ENCODE results near the gene DGKB.

DGKB gene

DNA sequence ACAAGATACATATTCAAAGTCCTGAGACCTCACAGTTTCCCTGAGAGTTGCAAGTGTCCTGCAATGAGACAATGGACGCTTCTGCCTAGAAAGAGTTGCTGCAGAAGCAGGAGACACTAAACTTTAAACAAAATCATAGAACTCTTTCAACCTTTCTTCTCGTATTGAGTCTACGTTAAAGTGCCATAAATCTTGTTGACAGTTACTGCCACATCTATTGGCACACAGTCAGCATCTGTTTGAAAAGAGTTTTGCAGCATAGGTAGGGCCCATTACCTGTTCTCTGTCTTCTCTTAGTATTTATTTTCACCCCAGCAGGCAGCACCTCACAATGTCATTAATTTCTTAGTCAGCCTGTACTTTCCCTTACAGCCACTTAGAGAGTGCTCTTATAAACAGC lies 577.8 kb downstream of the DGKB start:
- no peak for DNase-seq (ENCODE audit: low spot score)
- TF ChIP-seq, protein P1, sequence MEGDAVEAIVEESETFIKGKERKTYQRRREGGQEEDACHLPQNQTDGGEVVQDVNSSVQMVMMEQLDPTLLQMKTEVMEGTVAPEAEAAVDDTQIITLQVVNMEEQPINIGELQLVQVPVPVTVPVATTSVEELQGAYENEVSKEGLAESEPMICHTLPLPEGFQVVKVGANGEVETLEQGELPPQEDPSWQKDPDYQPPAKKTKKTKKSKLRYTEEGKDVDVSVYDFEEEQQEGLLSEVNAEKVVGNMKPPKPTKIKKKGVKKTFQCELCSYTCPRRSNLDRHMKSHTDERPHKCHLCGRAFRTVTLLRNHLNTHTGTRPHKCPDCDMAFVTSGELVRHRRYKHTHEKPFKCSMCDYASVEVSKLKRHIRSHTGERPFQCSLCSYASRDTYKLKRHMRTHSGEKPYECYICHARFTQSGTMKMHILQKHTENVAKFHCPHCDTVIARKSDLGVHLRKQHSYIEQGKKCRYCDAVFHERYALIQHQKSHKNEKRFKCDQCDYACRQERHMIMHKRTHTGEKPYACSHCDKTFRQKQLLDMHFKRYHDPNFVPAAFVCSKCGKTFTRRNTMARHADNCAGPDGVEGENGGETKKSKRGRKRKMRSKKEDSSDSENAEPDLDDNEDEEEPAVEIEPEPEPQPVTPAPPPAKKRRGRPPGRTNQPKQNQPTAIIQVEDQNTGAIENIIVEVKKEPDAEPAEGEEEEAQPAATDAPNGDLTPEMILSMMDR (IDR thresholded peaks at IDR 0.05; ENCODE audit: extremely low read depth, missing control alignments), result no peak

- no peak for DNase-seq (ENCODE audit: low spot score)
- TF ChIP-seq, protein P1 (IDR thresholded peaks at IDR 0.05; ENCODE audit: extremely low read depth, missing control alignments), result no peak
Measured at GRCh38 chr7:14322724-14323123, 579.8 kb downstream of the DGKB start.

GRCh38 chr7:14321947-14322346 lies 580.6 kb downstream of the DGKB start:
- no peak for DNase-seq (ENCODE audit: low spot score)
- TF ChIP-seq, protein P1 (IDR thresholded peaks at IDR 0.05; ENCODE audit: extremely low read depth, missing control alignments), result no peak

DNA sequence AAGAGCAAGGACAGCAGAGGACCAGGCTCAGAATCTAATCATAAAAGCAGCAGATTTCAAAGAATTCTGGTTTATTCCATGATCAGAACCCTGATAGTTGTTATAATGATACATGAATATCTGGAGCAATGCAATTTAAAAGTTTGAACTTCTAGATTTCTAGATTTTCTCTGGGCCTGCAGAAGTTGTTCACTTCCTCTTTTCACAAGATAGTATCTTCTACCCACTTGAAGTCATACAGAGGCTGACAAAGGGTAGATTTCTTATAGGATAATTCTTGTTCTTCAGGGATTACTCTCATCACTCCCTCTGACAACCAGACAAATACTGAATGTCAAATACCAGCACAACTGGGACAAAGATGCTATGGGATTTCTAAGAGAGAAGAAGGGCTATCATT lies 593.1 kb downstream of the DGKB start:
- no peak for DNase-seq (ENCODE audit: low spot score)
- TF ChIP-seq, protein P1 (IDR thresholded peaks at IDR 0.05; ENCODE audit: extremely low read depth, missing control alignments), result no peak

- TF ChIP-seq, protein P1 (IDR thresholded peaks at IDR 0.05; ENCODE audit: extremely low read depth, missing control alignments), result no peak
- no peak for DNase-seq (ENCODE audit: low spot score)
Measured at GRCh38 chr7:14305233-14305866, 597.2 kb downstream of the DGKB start.

GRCh38 chr7:14303536-14303935 lies 599.0 kb downstream of the DGKB start:
- DNase-seq (ENCODE audit: low spot score), result no peak
- TF ChIP-seq, protein P1 (IDR thresholded peaks at IDR 0.05; ENCODE audit: extremely low read depth, missing control alignments), result no peak

DNA sequence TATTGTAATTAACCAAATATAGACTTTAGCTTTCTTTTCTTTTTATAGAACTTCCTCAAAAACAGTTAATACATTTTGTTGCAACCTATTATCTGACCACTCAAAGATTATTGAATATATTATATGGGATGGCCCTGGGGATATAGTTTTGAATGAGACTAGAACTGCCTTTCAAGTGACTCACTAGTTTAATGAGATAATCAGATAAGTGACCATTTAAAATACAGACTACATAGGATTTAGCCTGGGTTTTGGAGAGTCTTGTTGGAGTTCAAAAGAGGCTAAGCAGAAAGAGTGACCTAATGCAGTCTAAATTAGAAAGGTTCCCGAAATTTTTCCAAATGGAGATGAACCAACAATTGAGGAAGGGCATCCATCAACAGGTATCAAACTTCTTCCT lies 607.9 kb downstream of the DGKB start:
- no peak for DNase-seq (ENCODE audit: low spot score)
- TF ChIP-seq, protein P1 (IDR thresholded peaks at IDR 0.05; ENCODE audit: extremely low read depth, missing control alignments), result no peak

Data from GM20000 (cell line).